NK-92 treated with Interleukin-12 subunit alpha and Interleukin-12 subunit beta, amount 100 ng/mL, for 24 hours (cell line): ENCODE measurements around the gene NFAT5.
"Not testable (repeated sequence)": the region's sequence is repeated elsewhere in the genome, so short reads cannot be mapped to it uniquely, and the experiment has no call there.

ENCODE experiments used
- DNase-seq: peaks from one replicate; lab custom pipeline; 2025; lab: John Stamatoyannopoulos, UW

NFAT5 gene

GRCh38 chr16:69596801-69597200, 31.0 kb downstream of the NFAT5 start:
- DNase-seq, result no peak

GRCh38 chr16:69598045-69598444, 32.3 kb downstream of the NFAT5 start:
- DNase-seq, result no peak

- no peak for DNase-seq
These were observed 34.0 kb downstream of the NFAT5 start for GRCh38 chr16:69599731-69600130.

GRCh38 chr16:69600202-69600601, 34.4 kb downstream of the NFAT5 start:
- no peak for DNase-seq

GRCh38 chr16:69601250-69601649, 35.5 kb downstream of the NFAT5 start:
- no peak for DNase-seq

GRCh38 chr16:69606985-69607384, 41.2 kb downstream of the NFAT5 start:
- no peak for DNase-seq

GRCh38 chr16:69607674-69608073, 41.9 kb downstream of the NFAT5 start:
- no peak for DNase-seq

GRCh38 chr16:69610356-69610755, 44.6 kb downstream of the NFAT5 start:
- no peak for DNase-seq

GRCh38 chr16:69611103-69611640, 45.4 kb downstream of the NFAT5 start:
- DNase-seq, result no peak

GRCh38 chr16:69613378-69614154, 47.8 kb downstream of the NFAT5 start:
- no peak for DNase-seq

GRCh38 chr16:69615528-69615927, 49.8 kb downstream of the NFAT5 start:
- DNase-seq, result no peak

GRCh38 chr16:69616082-69616481, 50.3 kb downstream of the NFAT5 start:
- no peak for DNase-seq

GRCh38 chr16:69618307-69618706, 52.5 kb downstream of the NFAT5 start:
- DNase-seq, result no peak

- DNase-seq, result no peak
These were observed 53.0 kb downstream of the NFAT5 start for GRCh38 chr16:69618721-69619120.

- no peak for DNase-seq
These were observed 53.7 kb downstream of the NFAT5 start for GRCh38 chr16:69619514-69619913.

- DNase-seq, result no peak
These were observed 54.8 kb downstream of the NFAT5 start for GRCh38 chr16:69620573-69620972.

GRCh38 chr16:69621225-69621624, 55.5 kb downstream of the NFAT5 start:
- DNase-seq, result no peak

GRCh38 chr16:69626256-69626655, 60.5 kb downstream of the NFAT5 start:
- no peak for DNase-seq

- no peak for DNase-seq
These were observed 67.1 kb downstream of the NFAT5 start for GRCh38 chr16:69632828-69633227.

- no peak for DNase-seq
These were observed 67.6 kb downstream of the NFAT5 start for GRCh38 chr16:69633375-69633774.

GRCh38 chr16:69636563-69637146, 70.9 kb downstream of the NFAT5 start:
- DNase-seq, result not testable (repeated sequence)

GRCh38 chr16:69637206-69637865, 71.6 kb downstream of the NFAT5 start:
- DNase-seq, result not testable (repeated sequence)

- DNase-seq, result not testable (repeated sequence)
These were observed 78.2 kb downstream of the NFAT5 start for GRCh38 chr16:69643997-69644396.
